Right atrium auricular region (tissue), 2 donors: Measurements from ENCODE around the gene MEIOC. TPM values are rescaled to one million over a fixed set of nuclear protein-coding genes. Genes with fewer than 3 reads are reported as not detected.

Source experiments
- DNase-seq: peaks from one replicate; pipeline ENCODE4 v3.0.0-alpha.2; 2019; ENCODE audit warnings: low spot score
- H3K27ac ChIP-seq, 2 donors: fragments of 200-600 bp; sonication (generic); 1 replicate in 1 of 2; 2 replicates in 1 of 2; pipeline ENCODE4 v1.5.1; 2016 to 2019
- H3K27me3 ChIP-seq, 2 donors: fragments of 200-600 bp; sonication (generic); one replicate each; pipeline versions ENCODE4 v1.5.1 to v1.6.0; 2017 to 2019
- H3K36me3 ChIP-seq: fragments of 200-600 bp; sonication (generic); one replicate; pipeline ENCODE4 v1.5.1; 2016
- H3K4me1 ChIP-seq, 2 donors: fragments of 200-600 bp; sonication (generic); one replicate each; pipeline versions ENCODE4 v1.5.1 to v1.6.0; 2017 to 2019
- H3K4me3 ChIP-seq, 2 donors: fragments of 200-600 bp; sonication (generic); 1 replicate in 1 of 2; 2 replicates in 1 of 2; pipeline ENCODE4 v1.5.1; 2017 to 2019; ENCODE audit warnings: mild to moderate bottlenecking in 1 of 2, moderate library complexity in 1 of 2
- H3K9me3 ChIP-seq, 2 donors: fragments of 200-600 bp; sonication (generic); one replicate each; pipeline ENCODE4 v1.5.1; 2019
- total RNA-seq, 2 donors: library from RNA; depleted of rRNA; stranded (reverse); fragments of >200 nt; gene quantifications; one replicate each; pipeline ENCODE4 v1.1.0, GENCODE V29; 2016
- TF ChIP-seq, protein P1 (sequence below), 2 donors: fragments of 200-600 bp; sonication (generic); IDR thresholded peaks; one replicate each; pipeline ENCODE4 v1.5.1; 2019; ENCODE audit warnings: antibody characterized with exemption in 2 of 2

Gene MEIOC
- total RNA-seq, 2 donors from 2014 or later = 0.44 TPM; not detected in 1

GRCh38 chr17:44642834-44643233 lies 13.4 kb upstream of the MEIOC start:
- Histone ChIP-seq H3K9me3 (no peaks in the 10 kb centered on the region), H3K4me3 (no peak overlapping the region), H3K36me3 (no peaks in the 10 kb centered on the region), H3K27me3 (no peaks in the 10 kb centered on the region), H3K4me1 (no peaks in the 10 kb centered on the region), H3K27ac (no peak overlapping the region)
- TF ChIP-seq, protein P1, sequence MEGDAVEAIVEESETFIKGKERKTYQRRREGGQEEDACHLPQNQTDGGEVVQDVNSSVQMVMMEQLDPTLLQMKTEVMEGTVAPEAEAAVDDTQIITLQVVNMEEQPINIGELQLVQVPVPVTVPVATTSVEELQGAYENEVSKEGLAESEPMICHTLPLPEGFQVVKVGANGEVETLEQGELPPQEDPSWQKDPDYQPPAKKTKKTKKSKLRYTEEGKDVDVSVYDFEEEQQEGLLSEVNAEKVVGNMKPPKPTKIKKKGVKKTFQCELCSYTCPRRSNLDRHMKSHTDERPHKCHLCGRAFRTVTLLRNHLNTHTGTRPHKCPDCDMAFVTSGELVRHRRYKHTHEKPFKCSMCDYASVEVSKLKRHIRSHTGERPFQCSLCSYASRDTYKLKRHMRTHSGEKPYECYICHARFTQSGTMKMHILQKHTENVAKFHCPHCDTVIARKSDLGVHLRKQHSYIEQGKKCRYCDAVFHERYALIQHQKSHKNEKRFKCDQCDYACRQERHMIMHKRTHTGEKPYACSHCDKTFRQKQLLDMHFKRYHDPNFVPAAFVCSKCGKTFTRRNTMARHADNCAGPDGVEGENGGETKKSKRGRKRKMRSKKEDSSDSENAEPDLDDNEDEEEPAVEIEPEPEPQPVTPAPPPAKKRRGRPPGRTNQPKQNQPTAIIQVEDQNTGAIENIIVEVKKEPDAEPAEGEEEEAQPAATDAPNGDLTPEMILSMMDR (IDR thresholded peaks at IDR 0.05) = no peak
- no peak for DNase-seq

DNA sequence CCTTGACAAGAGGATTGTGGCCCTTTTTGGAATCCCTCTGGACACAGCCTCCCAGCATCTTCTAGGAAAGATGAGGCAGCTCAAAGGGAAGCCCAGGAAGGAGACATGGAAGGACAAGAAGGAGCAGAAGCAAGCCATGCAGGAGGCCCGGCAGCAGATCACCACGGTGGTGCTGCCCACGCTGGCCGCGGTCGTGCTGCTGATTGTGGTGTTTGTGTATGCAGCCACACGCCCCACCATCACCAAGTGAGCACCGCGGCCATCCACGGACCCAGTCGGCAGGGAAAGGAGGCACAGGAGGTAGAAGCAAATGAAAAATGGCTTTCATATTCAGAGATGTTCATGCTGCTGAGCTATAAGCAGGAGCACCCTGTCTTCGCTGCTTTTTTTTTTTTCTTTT lies 10.9 kb upstream of the MEIOC start:
- DNase-seq = no peak
- TF ChIP-seq, protein P1 (IDR thresholded peaks at IDR 0.05) = no peak
- no peak overlapping the region for H3K4me3 ChIP-seq

DNA sequence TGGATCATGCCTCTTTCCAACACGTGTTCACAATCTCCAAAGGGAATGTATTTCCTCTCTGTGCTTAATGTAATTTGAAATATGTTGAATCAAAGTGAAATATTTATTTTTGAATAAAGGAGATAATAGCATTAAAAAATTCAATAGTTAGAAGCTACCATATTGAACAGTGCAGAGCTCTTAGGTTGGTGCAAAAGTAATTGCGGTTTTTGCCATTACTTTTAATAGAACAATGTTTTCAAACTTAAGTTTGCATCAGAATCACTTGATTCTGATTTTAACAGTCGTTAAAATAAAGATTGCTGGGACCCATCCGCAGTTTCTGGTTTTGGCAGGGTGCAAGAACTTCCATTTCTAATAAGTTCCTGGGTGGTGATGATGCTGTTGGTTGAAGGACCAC lies 10.0 kb upstream of the MEIOC start:
- Histone ChIP-seq H3K4me1 (no peaks in the 10 kb centered on the region), H3K27ac (no peak overlapping the region), H3K4me3 (no peak overlapping the region), H3K27me3 (no peaks in the 10 kb centered on the region), H3K36me3 (no peaks in the 10 kb centered on the region), H3K9me3 (no peaks in the 10 kb centered on the region)
- DNase-seq = no peak
- TF ChIP-seq, protein P1 (IDR thresholded peaks at IDR 0.05) = no peak

More for the DNA sequence above, 10.9 kb upstream of the MEIOC start:
- Histone ChIP-seq H3K27ac (no peak overlapping the region), H3K27me3 (no peaks in the 10 kb centered on the region), H3K36me3 (no peaks in the 10 kb centered on the region), H3K4me1 (no peaks in the 10 kb centered on the region), H3K9me3 (no peaks in the 10 kb centered on the region)

DNA sequence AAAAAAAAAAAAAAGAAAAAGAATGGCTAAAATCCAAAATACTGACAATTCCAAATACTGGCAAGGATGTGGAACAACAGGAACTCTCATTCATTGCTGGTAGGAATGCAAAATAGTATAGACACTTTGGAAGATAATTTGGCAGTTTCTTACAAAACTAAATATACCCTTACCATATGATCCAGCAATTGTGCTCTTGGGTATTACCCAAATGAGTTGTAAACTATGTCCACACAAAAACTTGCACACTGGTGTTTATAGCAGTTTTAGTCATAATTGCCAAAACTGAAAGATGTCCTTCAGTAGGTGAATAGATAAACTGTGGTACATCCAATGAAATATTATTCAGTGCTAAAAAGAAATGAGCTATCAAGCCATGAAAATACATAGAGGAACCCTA lies 8.5 kb upstream of the MEIOC start:
- no peak overlapping the region for H3K27ac ChIP-seq
- no peaks in the 10 kb centered on the region for H3K9me3 ChIP-seq
- H3K36me3 ChIP-seq = no peaks in the 10 kb centered on the region
- no peak overlapping the region for H3K4me3 ChIP-seq
- no peak for DNase-seq
- no peaks in the 10 kb centered on the region for H3K27me3 ChIP-seq
- TF ChIP-seq, protein P1 (IDR thresholded peaks at IDR 0.05) = no peak
- no peaks in the 10 kb centered on the region for H3K4me1 ChIP-seq

GRCh38 chr17:44648963-44649362 lies 7.3 kb upstream of the MEIOC start:
- TF ChIP-seq, protein P1 (IDR thresholded peaks at IDR 0.05) = no peak
- Histone ChIP-seq H3K4me3 (no peak overlapping the region), H3K27me3 (no peaks in the 10 kb centered on the region)

DNA sequence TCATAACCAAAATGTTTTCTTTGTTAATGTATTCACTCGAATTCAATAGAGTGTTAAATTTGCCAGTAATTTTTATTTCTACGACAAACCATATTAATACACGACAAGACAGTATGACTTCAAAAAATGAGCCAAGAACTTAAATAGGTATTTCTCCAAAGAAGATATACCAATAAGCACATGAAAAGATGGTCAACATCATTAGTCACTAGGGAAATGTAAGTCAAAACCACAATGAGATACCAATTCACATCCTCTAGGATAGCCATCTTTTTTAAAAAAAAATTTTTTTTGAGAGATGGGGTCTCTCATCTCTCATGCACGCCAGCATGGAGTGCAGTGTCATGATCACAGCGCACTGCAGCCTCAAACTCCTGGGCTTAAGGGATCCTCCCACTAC lies 5.0 kb upstream of the MEIOC start:
- Histone ChIP-seq H3K27me3 (peaks cover 0 to 9% of the 10 kb centered on the region in 2 donors), H3K36me3 (no peaks in the 10 kb centered on the region), H3K9me3 (no peaks in the 10 kb centered on the region), H3K4me1 (peaks cover 0 to 4% of the 10 kb centered on the region in 2 donors), H3K4me3 (no peak overlapping the region), H3K27ac (no peak overlapping the region)
- TF ChIP-seq, protein P1 (IDR thresholded peaks at IDR 0.05) = no peak
- DNase-seq = no peak

More at GRCh38 chr17:44648963-44649362, 7.3 kb upstream of the MEIOC start:
- Histone ChIP-seq H3K4me1 (no peaks in the 10 kb centered on the region), H3K9me3 (no peaks in the 10 kb centered on the region), H3K27ac (no peak overlapping the region), H3K36me3 (no peaks in the 10 kb centered on the region)
- DNase-seq = no peak
